Urothelium cell line (cell line): ENCODE data around the gene SLC38A10.

Source experiments
- DNase-seq: peaks from one replicate; pipeline ENCODE4 v3.0.0; 2011; ENCODE audit warnings: low spot score, mixed read lengths
- FAIRE-seq: peaks from 2 replicates; lab custom pipeline; 2011; peaks lifted over from hg19 to GRCh38; lab: Jason Lieb, UNC

The SLC38A10 gene

GRCh38 chr17:81295031-81295675, at the start of gene SLC38A10:
Gene SLC38A10, minus strand, starts transcription at chr17:81295307. Its CDS starts 386 bp downstream, at chr17:81294921.
- FAIRE-seq (no peak), DNase-seq (peak; percentile 99)

DNA sequence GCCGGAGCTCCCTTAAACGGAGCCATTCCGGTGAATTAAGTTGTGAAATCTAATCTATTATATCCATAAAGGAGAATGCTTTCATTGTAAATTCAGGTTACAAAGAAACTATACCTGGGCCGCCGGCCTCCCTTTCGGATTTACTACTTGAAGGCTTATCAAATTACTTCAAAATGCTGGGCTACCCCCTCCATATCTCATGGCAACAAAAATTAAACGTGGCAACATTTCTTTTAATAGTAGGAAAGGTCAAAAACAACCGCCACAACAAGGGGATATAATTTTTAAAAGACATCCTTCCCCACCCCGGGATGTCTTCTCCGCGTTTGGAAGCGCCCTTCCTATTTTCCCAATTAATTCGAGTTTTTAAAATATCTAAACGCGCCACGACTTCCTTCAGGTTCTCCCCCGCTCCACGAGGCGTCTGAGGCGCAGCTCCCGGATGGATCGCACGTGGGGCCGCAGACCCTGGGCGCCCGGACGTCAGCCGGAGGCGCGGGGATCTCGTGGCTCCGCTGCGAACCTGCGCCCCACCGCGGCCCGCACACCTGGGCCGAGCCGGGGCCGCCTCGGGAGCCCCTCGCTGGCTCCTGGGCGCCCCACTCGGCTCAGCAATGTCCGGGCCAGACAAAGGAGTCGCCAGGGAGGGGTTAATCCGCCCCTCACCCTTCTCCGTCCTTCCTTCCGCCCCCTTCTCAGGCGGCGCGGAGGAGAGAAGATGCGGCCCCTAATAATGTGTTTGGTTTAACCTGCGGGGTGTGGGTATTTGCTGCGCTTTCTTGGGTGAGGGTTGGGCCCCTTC, 47.4 kb upstream of the SLC38A10 start:
- DNase-seq (no peak), FAIRE-seq (no peak)

GRCh38 chr17:81341516-81342268, 46.6 kb upstream of the SLC38A10 start:
- FAIRE-seq (no peak), DNase-seq (no peak)

DNA sequence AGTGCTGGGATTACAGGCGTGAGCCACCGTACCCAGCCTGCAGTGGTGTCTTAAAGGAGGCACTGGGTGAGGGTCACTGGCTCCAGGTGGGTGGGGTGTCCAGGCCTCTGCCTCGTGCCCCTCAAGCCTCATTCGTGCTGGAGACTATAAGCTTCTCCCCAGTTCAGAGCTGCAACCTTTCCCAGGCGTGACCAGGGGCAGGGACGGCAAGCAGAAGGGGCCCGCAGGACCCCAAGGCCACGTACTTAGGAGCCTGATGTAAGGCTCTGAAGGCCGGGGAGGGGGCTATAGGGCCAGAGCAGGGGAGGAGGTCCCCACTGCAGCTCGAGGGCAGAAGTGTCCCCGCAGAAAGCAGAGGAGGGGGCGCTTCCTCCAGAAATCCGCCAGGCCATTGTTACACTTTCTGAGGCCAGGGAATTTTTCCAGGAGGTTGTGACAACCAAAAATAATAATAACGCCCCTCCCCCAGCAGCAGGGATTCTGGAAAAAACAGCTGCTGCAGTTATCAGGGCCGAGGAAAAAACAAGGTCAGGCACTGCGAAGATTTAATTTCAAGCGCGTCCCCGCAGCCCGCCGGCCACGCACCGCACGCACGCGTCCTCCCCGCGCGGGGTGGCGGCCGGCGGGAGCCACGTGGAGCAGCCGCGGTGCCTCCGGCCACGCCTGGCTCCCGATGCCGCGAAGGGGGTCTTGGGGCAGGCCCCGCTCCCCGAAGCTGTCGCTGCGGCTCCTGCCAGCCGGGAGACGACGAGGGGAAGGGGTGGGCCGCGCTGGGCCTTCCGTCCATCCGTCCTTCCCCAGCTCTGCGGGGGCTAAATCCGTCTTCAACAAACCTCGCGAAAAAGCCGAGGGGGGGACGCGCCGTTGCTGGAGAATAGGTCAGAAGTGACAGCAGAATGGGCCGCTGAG, 45.8 kb upstream of the SLC38A10 start:
- DNase-seq (no peak), FAIRE-seq (no peak)

GRCh38 chr17:81339534-81340296, 44.6 kb upstream of the SLC38A10 start:
- DNase-seq (no peak), FAIRE-seq (no peak)

GRCh38 chr17:81339191-81339533, 44.1 kb upstream of the SLC38A10 start:
- FAIRE-seq (peak; percentile 5), DNase-seq (no peak)

- DNase-seq = no peak
- no peak for FAIRE-seq
Observed at GRCh38 chr17:81338274-81339190, 43.4 kb upstream of the SLC38A10 start.

- FAIRE-seq = no peak
- no peak for DNase-seq
Observed at GRCh38 chr17:81337476-81337879, 42.4 kb upstream of the SLC38A10 start.

DNA sequence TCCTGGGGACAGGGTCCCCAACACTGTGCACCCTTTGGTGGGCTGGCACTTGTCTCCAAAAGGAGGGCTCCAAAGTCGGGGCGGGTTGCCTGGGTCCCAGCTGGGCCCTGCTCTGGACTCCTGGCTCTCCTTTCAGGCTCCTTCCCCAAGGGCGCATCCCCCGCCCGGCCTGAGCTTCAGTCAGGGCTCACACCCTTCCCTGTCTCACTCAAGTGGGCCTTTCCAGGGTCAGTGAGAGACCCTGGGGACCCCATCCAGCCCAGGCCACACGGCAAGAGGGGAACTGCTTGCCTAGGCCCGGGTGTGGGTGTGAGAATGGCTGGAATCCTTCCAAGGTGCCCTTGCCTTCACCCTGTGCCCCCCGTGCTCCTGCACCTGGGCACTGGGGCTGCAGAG, 41.8 kb upstream of the SLC38A10 start:
- FAIRE-seq = peak; percentile 37
- no peak for DNase-seq

DNA sequence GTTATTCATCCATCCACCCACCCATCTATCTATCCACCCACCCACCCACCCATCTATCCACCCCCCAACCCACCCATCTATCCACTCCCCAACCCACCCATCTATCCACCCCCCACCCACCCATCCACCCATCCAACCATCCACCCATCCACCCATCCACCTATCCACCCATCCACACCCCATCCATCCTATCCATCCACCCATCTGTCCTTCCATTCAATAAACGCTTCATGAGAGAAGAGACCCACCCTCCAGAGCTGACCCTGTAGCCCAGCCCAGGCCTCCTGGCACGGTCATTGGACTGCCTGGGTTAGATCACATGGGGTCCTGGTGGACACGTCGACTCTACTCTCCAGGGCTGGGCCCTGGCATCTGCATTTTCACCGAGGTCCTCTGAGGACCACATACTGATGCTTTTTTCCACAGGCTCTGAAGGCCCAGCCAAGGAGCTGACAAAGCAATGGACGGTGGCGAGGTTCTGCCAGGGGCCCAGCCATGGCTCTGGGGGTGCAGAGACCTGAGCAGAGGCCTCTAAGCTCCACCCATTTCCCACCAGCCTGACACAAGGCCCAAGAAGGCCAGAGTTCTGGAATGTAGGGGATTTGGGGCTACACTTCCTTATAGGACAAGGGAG, 41.3 kb upstream of the SLC38A10 start:
- no peak for DNase-seq
- FAIRE-seq = no peak

DNA sequence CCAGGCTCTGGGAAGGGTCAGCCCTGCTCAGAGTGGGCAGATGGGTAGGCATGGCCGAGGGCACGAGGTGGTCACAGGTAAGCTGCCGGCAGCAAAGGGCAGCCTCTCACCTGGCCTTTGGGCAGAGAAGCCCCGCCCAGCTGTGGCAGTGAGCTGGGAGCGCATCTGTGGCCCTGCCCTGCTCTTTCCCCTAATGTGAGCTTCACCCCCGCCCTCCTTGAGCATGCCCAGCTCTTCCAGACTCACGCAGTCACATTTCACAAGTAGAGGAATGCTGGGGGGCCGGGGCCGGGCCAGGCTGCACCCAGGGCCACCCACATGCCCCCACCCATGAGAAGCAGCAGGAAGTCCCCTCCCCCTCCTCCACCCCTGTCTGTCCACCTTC, 40.7 kb upstream of the SLC38A10 start:
- FAIRE-seq (no peak), DNase-seq (no peak)

- DNase-seq (no peak), FAIRE-seq (no peak)
Observed at GRCh38 chr17:81334987-81335772, 40.1 kb upstream of the SLC38A10 start.

- DNase-seq (no peak), FAIRE-seq (no peak)
Observed at GRCh38 chr17:81334391-81334901, 39.3 kb upstream of the SLC38A10 start.

DNA sequence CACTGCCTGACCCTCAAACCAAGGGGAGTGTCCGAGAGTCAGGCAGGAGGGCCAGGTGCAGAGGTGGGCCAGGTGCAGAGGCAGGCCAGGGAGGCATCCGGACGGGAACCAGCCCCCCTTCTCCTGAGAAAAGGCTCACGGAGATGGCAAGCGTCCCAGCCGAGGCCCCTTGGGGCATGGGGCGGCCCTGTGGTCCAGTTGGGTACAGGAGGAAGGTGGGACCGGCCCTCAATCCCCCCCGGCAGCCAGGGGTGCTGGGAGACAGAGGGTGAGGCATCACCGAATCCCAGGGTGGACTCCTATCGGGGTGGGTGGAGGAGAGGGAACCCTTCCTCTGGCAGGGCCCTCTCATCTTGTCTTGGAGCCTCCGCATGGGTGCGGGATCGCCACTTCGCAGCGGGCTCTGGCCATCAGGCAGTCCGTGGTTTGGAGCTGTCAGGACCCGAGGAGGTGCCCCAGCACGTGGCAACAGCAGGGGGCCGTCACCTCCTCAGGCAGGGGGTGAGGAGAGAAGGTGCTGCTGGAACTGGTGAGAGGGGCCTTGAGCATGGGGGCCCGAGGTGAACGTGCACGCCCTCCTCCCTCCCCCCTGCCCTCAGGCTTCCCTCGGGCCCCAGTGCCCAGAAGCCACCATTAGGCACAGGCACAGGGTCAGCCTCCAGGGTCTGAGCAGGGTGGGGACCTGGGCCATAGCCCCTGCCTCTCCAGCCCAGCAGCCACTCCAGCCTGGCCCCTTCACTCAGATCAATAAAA, 38.7 kb upstream of the SLC38A10 start:
- no peak for FAIRE-seq

GRCh38 chr17:81332914-81333528, 37.9 kb upstream of the SLC38A10 start:
- FAIRE-seq (no peak), DNase-seq (no peak)

More for the DNA sequence above, 38.7 kb upstream of the SLC38A10 start:
- DNase-seq = no peak

DNA sequence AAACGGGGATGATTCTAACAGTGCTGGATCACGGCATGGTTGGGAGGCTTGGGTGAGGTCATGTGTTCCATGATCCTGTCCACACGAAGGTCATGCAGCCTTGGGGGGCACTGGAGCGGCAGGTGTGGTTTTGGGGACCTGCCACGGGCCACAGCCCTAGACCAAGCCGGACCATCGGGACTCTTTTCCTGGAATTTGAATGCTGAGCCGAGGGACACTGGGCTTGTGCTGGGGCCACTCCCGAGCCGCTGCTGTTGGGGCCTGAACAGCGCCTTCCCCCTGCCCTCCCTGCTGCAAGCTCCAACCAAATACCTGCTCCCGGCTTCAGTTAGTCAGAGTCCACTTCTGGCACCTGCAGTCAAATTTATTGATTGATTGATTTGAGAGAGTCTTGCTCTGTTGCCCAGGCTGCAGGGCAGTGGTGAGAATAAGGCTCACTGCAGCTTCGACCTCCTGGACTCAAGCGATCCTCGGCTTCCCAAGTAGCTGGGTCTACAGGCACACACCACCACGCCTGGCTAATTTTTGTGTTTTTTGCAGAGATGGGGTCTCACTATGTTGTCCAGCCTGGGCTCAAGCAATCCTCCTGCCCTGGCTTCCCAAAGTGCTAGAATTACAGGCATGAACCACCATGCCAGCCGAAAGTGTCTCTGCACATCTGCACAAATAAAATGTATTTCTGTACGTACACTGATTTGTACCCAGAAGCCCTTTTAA, 37.2 kb upstream of the SLC38A10 start:
- DNase-seq = no peak
- no peak for FAIRE-seq
